ENCODE data around the gene FSIP1.

DNA sequence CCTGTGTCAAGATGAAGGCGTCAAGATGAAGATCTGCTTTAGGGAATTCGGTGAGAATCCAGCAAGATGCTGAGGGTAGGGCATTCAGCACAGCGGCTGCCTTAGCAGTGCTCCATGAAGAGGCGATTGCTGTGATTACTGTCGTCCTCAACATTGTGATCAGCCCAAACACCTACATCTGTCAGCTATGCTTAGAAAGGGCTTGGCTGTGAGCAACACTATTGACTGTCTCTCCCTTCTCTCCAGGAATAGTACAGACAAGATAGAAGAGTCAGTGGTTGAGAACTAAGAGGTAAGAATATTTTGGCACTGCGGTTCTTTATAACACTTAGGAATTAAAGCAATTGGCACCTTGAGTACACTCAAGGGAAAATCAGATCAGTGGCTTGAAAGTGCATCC, 110.5 kb downstream of the FSIP1 start:
- TF ChIP-seq POLR2A (IDR thresholded peaks at IDR 0.05) = no peak
- TF ChIP-seq, protein P1, sequence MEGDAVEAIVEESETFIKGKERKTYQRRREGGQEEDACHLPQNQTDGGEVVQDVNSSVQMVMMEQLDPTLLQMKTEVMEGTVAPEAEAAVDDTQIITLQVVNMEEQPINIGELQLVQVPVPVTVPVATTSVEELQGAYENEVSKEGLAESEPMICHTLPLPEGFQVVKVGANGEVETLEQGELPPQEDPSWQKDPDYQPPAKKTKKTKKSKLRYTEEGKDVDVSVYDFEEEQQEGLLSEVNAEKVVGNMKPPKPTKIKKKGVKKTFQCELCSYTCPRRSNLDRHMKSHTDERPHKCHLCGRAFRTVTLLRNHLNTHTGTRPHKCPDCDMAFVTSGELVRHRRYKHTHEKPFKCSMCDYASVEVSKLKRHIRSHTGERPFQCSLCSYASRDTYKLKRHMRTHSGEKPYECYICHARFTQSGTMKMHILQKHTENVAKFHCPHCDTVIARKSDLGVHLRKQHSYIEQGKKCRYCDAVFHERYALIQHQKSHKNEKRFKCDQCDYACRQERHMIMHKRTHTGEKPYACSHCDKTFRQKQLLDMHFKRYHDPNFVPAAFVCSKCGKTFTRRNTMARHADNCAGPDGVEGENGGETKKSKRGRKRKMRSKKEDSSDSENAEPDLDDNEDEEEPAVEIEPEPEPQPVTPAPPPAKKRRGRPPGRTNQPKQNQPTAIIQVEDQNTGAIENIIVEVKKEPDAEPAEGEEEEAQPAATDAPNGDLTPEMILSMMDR (IDR thresholded peaks at IDR 0.05) = no peak
